Gastrocnemius medialis (tissue), 4 donors: Measurements from ENCODE around the gene CLASP1. TPM values are rescaled to one million over a fixed set of nuclear protein-coding genes. Genes with fewer than 3 reads are reported as not detected.

ENCODE experiments used
- ATAC-seq, 2 donors: fragments of 150-250 bp; one replicate each; pipeline ENCODE4 v1.9.1; 2016
- DNase-seq, 2 donors: peaks; one replicate each; pipeline ENCODE4 v3.0.0-alpha.2; 2019
- H3K27ac ChIP-seq, 4 donors: fragments of 200-600 bp; sonication (generic); 1 replicate in 1 of 4; 2 replicates in 3 of 4; pipeline ENCODE4 v1.5.1; 2016 to 2018; ENCODE audit warnings: mild to moderate bottlenecking in 2 of 4, moderate library complexity in 1 of 4
- H3K27me3 ChIP-seq, 3 donors: fragments of 200-600 bp; sonication (generic) in 2 of 3; 1 replicate in 1 of 3; 2 replicates in 2 of 3; pipeline versions ENCODE4 v1.5.1 to v1.6.0; 2016 to 2019; ENCODE audit warnings: mild to moderate bottlenecking in 1 of 3, moderate library complexity in 1 of 3
- H3K36me3 ChIP-seq, 2 donors: fragments of 200-600 bp; sonication (generic) in 1 of 2; one replicate each; pipeline ENCODE4 v1.5.1; 2017 to 2018
- H3K4me1 ChIP-seq, 2 donors: fragments of 200-600 bp; sonication (generic) in 1 of 2; one replicate each; pipeline ENCODE4 v1.5.1; 2016 to 2017; ENCODE audit warnings: mild to moderate bottlenecking in 2 of 2
- H3K4me3 ChIP-seq, 4 donors: fragments of 200-600 bp; sonication (generic) in 3 of 4; 1 replicate in 1 of 4; 2 replicates in 3 of 4; pipeline ENCODE4 v1.5.1; 2016 to 2019; ENCODE audit warnings: mild to moderate bottlenecking in 2 of 4
- H3K9me3 ChIP-seq, 3 donors: fragments of 200-600 bp; sonication (generic) in 2 of 3; 1 replicate in 1 of 3; 2 replicates in 2 of 3; pipeline ENCODE4 v1.5.1; 2016 to 2019
- CTCF ChIP-seq, 5 experiments: fragments of 450-650 bp in 3 of 5; fragments of 200-600 bp in 2 of 5; sonication (generic) in 2 of 5; IDR thresholded peaks in 4 of 5; conservative IDR thresholded peaks in 1 of 5; 1 replicate in 4 of 5; 2 replicates in 1 of 5; pipeline ENCODE4 v1.5.1; 2016 to 2019; ENCODE audit warnings: antibody characterized with exemption in 5 of 5, mild to moderate bottlenecking in 3 of 5, moderate library complexity in 3 of 5
- POLR2A ChIP-seq, 2 donors: fragments of 450-650 bp; IDR thresholded peaks; one replicate each; pipeline ENCODE4 v1.6.1; 2017; ENCODE audit warnings: antibody characterized with exemption in 2 of 2, mild to moderate bottlenecking in 2 of 2, moderate library complexity in 2 of 2
- in situ Hi-C, 4 donors: fragments of 200-750 bp; cut with MboI; loops; one replicate each; pipeline versions ENCODE4 v1.15.0 to v1.8.0; 2017; ENCODE audit warnings: low sequenced_read_pairs in 4 of 4
- intact Hi-C: fragments of 100-400 bp; cut with DNase I; formaldehyde crosslinking; loops from one replicate; pipeline ENCODE4 v1.15.1; 2023; ENCODE audit warnings: low total_unique reads
- total RNA-seq, 4 donors: library from RNA; depleted of rRNA; stranded (reverse); fragments of >200 nt; gene quantifications; one replicate each; pipeline versions ENCODE4 v1.1.0 to v1.2.3, GENCODE V29; 2016

CLASP1 gene
- 10 to 100 TPM; 50.1 to 73.9 (median 61.4) TPM for total RNA-seq

- ATAC-seq = peak; percentile 38 to 46
- H3K4me1 ChIP-seq = peaks cover 48 to 51% of the 10 kb centered on the region in 2 donors
- TF ChIP-seq POLR2A (IDR thresholded peaks at IDR 0.05) (peak; percentile 63 to 78), CTCF (IDR thresholded peaks at IDR 0.05 in 4 of 5, conservative IDR thresholded peaks at IDR 0.05 in 1 of 5) (peak in 1 of 5 experiments; percentile 8)
- in situ Hi-C loops = loop anchor here in 3 of 4 donors (5.0 to 25.0 kb wide), 5 partner anchors 54 to 124 kb away; partner anchors contain the start of genes NIFK (in 1 of the 3) and RNU4ATAC (in 1 of the 3)
- no peaks in the 10 kb centered on the region for H3K27me3 ChIP-seq
- H3K4me3 ChIP-seq = peak within 1 kb of the TSS; percentile 76 to 99 (median 96)
- no peaks in the 10 kb centered on the region for H3K36me3 ChIP-seq
- intact Hi-C loops = loop anchor here (1.0 kb wide), 2 partner anchors 106 to 118 kb away; partner anchors contain the start of gene TSN
- no peaks in the 10 kb centered on the region for H3K9me3 ChIP-seq
- peak within 1 kb of the TSS; percentile 95 to 100 (median 98) for H3K27ac ChIP-seq
- DNase-seq = peak in 1 of 2 donors; percentile 43
These were observed at the start of gene CLASP1 for GRCh38 chr2:121649149-121649595. Gene CLASP1, minus strand, starts transcription at chr2:121649462. Its CDS starts 43,567 bp downstream, at chr2:121605895.

- TF ChIP-seq CTCF (IDR thresholded peaks at IDR 0.05 in 4 of 5, conservative IDR thresholded peaks at IDR 0.05 in 1 of 5) = no peak
- no peak for TF ChIP-seq POLR2A (IDR thresholded peaks at IDR 0.05)
- intact Hi-C loops = loop anchor here (5.0 kb wide), 1 partner anchor 46 kb away; no protein-coding TSS in a partner anchor
- ATAC-seq (no peak), DNase-seq (no peak)
- Histone ChIP-seq H3K4me3 (no peak overlapping the region), H3K4me1 (peaks cover 6 to 13% of the 10 kb centered on the region in 2 donors), H3K9me3 (no peaks in the 10 kb centered on the region), H3K36me3 (no peaks in the 10 kb centered on the region), H3K27me3 (no peaks in the 10 kb centered on the region), H3K27ac (no peak overlapping the region)
- in situ Hi-C loops = no loop called here
These were observed 49.2 kb upstream of the CLASP1 start for GRCh38 chr2:121698318-121698930.

GRCh38 chr2:121697108-121697631 lies 47.9 kb upstream of the CLASP1 start:
- H3K4me3 ChIP-seq = no peak overlapping the region
- DNase-seq (no peak), ATAC-seq (no peak)
- in situ Hi-C loops = no loop called here
- no peak overlapping the region for H3K27ac ChIP-seq
- no peaks in the 10 kb centered on the region for H3K9me3 ChIP-seq
- intact Hi-C loops = loop anchor here (5.0 kb wide), 1 partner anchor 45 kb away; no protein-coding TSS in a partner anchor
- H3K27me3 ChIP-seq = no peaks in the 10 kb centered on the region
- TF ChIP-seq CTCF (IDR thresholded peaks at IDR 0.05 in 4 of 5, conservative IDR thresholded peaks at IDR 0.05 in 1 of 5) = no peak
- TF ChIP-seq POLR2A (IDR thresholded peaks at IDR 0.05) = no peak
- peaks cover 6 to 13% of the 10 kb centered on the region in 2 donors for H3K4me1 ChIP-seq
- H3K36me3 ChIP-seq = no peaks in the 10 kb centered on the region

GRCh38 chr2:121696410-121696930 lies 47.2 kb upstream of the CLASP1 start:
- H3K27ac ChIP-seq = no peak overlapping the region
- ATAC-seq = no peak
- H3K36me3 ChIP-seq = no peaks in the 10 kb centered on the region
- in situ Hi-C loops (no loop called here), intact Hi-C loops (loop anchor here (5.0 kb wide), 1 partner anchor 44 kb away; no protein-coding TSS in a partner anchor)
- H3K4me1 ChIP-seq = peaks cover 6 to 13% of the 10 kb centered on the region in 2 donors
- H3K27me3 ChIP-seq = no peaks in the 10 kb centered on the region
- H3K4me3 ChIP-seq = no peak overlapping the region
- DNase-seq = no peak
- no peaks in the 10 kb centered on the region for H3K9me3 ChIP-seq
- no peak for TF ChIP-seq POLR2A (IDR thresholded peaks at IDR 0.05)
- TF ChIP-seq CTCF (IDR thresholded peaks at IDR 0.05 in 4 of 5, conservative IDR thresholded peaks at IDR 0.05 in 1 of 5) = no peak
